ENCODE data around the gene CDIP1.
A peak's percentile ranks its signal among the peaks of the same experiment; 100 is the strongest.
"Not testable (repeated sequence)": the region's sequence is repeated elsewhere in the genome, so short reads cannot be mapped to it uniquely, and the experiment has no call there.

CDIP1 gene

DNA sequence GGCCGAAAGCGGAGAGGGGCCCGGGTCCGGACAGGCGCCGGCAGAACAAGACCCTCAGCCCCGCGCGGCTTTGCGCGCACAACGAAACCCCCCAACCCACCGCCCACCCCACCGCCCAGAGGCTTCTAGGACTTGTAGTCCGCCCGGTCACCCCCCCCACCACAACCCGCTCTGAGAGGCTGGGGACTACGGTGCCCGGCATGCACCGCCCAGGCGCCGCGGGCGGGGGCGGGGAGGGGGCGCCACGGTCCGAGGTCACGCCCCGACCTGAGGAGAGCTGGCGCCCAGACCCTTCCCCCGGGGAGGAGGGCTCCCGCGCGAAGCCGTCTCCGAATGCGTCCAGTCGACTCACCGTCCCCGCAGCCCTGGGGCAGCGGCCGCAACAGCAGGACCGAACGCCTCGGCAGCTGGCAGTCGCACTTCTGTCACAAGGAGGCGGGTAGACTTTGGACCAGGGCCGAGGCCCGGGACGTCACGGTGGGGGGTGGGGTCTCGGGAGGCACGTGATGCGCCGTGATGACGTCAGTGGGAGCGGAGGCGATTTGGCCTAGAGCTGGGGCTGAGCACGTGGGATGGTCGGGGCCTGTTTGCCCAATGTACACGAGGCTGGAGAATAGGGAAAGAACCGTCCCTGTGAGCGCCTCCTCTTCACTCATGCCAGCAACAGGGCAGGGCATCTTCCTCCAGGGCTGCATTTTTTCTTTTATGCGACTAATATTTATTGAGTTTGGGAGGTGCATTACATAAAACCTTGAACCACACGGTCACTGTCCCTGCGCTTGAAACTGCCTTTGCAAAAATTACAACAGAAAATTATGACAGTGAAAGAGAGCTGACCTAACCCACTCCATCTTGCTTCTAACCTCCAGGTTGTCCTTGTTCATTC lies at the start of gene CDIP1:
Gene CDIP1, minus strand, starts transcription at position 424 of the 886 bp plus-strand sequence. CDS start 24,643 bp downstream, outside the sequence.
- DNase-seq: peak; percentile 96

GRCh38 chr16:4586291-4586690 lies 47.7 kb upstream of the CDIP1 start:
- DNase-seq: no peak

DNA sequence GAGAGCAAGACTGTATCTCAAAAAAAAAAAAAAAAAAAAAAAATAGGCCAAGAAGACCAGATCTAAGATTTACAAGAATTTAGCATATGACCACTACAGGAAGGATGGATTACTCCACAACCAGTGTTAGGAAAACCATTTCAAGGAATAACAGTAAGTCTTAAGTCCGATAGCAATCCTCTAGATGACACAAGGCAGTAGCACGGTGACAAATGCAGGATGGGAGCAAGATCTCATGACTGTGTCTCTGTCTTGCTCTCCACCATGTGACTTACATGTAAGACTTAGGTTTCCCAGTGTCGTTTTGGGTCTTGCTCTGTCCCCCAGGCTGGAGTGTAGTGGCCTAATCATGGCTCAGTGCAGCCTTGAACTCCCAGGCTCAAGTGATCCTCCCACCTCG lies 45.3 kb upstream of the CDIP1 start:
- no peak for DNase-seq

- no peak for DNase-seq
Measured at GRCh38 chr16:4580250-4580649, 41.7 kb upstream of the CDIP1 start.

DNA sequence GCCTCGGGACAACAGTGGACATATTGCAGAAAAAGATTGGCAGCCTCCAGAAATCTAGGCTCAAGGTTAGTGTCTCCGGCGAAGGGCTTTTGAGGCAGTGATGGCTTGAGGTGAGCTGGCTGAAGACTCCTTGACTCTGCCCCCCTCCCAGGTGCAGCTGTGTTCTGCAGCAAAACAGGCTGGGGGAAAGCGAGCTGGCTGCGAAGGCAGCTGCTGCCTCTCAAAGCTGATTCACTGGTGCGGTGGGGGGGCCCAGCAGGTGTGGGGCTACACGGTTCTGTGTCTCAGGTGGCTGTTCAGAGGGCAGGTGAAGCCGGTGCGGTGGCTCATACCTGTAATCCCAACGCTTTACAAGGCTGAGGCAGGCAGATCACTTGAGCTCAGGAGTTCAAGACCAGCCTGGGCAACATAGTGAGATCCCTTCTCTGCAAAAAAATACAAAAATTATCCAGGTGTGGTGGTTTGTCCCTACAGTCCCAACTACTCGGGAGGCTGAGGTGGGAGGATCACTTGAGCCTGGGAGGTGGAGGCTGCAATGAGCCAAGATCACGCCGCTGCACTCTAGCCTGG lies 40.5 kb upstream of the CDIP1 start:
- no peak for DNase-seq

GRCh38 chr16:4576008-4576407 lies 37.4 kb upstream of the CDIP1 start:
- no peak for DNase-seq

DNA sequence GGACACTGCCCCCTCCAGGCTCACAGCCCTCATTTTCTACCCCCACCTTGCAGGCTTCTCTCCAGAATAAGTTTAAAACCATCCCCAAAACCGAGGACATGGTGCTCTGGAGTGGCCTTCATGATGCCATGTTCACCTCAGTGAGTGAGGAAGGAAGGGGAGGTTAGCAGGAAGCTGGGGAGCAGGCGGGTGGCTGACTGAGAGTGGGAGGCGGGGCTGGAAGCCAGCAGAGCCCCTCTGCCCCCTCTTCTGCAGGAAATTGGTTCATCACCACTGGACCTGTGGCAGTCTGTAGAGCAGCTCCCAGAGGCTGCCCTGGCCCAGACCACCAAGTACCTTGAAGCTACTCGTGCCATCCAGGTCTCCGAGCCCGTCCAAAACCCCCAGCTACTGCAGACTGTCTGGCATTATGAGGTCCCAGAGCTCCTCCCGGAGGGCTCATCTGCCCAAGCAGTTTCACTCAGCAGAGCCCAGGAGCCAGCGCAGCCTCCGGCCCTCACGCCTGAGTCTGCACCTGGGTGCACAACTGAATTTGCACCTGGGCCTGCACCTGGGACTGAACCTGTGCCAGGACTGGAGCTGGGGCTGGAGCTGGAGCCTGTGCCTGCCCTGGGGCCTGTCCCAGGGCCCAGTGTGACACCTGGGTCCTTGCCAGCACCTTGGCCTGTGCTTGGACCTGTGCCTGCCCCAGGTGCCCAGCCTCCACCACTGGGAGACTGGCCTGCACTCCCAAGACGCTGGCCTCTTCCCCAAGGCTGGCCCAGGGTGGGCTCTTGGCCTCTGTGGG lies 36.5 kb upstream of the CDIP1 start:
- DNase-seq: no peak

GRCh38 chr16:4573926-4574325 lies 35.4 kb upstream of the CDIP1 start:
- DNase-seq: not testable (repeated sequence)

DNA sequence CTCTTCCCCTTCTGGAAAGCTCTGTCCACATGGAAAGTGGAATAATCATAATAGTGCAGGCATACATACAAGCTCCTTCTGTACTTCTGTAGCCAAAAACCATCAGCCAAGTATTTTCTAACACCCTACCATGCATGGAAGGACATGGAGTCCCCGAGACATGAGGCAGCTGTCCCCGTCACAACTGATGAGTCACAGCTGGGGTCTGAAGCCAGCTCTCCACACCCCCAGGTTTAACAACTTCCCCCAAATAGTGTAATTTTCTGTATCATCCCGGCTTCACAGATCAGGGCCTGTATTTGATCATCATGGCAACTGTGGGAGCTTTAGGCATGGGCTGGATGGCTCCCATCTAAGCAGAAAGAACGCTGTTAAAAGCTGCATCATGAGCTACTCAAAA lies 34.1 kb upstream of the CDIP1 start:
- no peak for DNase-seq

DNA sequence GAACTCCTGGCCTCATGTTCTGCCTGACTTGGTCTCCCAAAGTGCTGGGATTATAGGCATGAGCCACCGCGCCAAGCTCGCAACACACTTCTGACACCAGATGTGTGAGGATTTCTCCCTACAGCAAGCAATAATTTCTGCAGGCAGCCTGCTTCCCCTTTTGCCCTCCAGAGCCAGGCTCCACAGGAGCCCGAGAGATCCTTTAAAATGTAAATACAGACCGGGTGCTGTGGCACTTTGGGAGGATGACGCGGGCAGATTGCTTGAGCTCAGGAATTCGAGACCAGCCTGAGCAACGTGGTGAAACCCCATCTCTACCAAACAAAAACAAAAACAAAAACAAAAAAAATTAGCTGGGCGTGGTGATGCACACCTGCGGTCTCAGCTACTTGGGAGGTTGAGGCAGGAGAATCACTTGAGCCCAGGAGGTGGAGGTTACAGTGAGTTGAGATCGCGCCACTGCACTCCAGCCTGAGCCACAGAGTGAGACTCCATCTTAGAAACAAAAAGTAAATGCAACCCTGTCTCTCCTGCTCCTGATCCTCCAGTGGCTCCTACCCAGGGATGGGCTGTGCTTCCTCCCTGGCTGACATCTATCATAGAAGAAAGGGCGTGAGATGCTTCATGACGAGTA lies 32.2 kb upstream of the CDIP1 start:
- no peak for DNase-seq

DNA sequence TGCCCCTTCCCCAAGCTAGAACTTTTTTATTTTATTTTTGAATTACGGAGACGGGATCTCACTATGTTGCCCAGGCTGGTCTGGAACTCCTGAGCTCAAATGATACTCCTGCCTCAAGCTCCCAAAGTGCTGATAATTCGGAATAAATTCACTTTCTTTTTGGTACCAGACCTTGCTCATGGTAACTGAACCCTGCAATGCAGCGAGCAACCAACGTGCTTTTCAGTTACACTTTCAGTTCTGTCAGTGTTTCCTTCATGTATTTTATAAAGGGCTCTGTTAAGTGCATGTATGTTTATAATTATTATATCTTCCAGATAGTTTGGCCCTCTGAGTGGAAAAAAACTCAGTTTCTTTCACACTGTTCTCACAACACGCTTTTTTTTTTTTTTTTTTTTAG lies 31.5 kb upstream of the CDIP1 start:
- no peak for DNase-seq

GRCh38 chr16:4566144-4566543 lies 27.6 kb upstream of the CDIP1 start:
- no peak for DNase-seq

GRCh38 chr16:4564661-4565267 lies 26.2 kb upstream of the CDIP1 start:
- DNase-seq: no peak

- DNase-seq: no peak
Measured at GRCh38 chr16:4561596-4561995, 23.0 kb upstream of the CDIP1 start.

- DNase-seq: no peak
Measured at GRCh38 chr16:4557973-4558372, 19.4 kb upstream of the CDIP1 start.

DNA sequence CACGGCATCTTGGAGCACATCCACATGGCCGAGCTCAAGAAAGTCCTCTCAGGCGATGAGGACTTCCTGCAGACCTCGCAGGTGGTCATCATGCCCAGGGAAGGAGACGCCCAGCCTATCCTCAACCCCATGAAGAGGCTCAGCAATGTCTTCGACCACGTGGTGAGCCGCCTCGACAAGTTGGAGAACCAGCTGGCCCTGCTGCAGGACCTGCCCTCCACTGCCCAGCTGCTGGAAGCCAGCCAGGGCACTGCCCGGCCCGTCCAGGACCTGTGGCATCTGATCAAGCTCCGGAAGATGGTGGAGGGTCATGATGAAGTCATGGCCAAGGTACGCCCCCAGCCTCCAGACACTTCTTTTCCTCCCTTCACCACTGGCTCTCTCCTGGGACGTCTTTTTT lies 18.0 kb upstream of the CDIP1 start:
- DNase-seq: no peak

DNA sequence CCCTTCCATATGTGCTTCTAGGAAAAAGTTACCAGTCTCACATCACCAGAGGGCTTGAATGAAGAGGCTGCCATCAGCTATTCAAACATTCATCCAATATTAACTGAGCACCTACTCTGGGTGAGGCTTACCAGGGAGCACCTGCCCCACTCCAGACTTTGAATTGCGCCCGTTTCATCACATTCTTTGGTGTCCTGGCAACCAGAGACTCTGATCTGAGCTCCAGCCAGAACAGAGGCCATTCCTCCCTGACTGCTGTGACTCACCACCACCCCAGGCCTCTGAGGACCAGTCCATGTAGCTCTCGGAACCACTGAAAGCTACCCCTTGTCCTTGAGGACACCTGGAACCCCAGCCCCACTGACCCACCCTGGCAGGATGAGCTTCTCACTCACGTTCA lies 17.5 kb upstream of the CDIP1 start, which contains the start of gene C16orf96:
Gene C16orf96, plus strand, starts transcription at position 229 of the 400 bp plus-strand sequence. Its CDS starts 150 bp downstream, at position 379.
- no peak for DNase-seq

- DNase-seq: no peak
Measured at GRCh38 chr16:4552541-4552940, 14.0 kb upstream of the CDIP1 start.

GRCh38 chr16:4550591-4550990 lies 12.0 kb upstream of the CDIP1 start:
- no peak for DNase-seq

GRCh38 chr16:4548124-4548523 lies 9.6 kb upstream of the CDIP1 start:
- DNase-seq: no peak

DNA sequence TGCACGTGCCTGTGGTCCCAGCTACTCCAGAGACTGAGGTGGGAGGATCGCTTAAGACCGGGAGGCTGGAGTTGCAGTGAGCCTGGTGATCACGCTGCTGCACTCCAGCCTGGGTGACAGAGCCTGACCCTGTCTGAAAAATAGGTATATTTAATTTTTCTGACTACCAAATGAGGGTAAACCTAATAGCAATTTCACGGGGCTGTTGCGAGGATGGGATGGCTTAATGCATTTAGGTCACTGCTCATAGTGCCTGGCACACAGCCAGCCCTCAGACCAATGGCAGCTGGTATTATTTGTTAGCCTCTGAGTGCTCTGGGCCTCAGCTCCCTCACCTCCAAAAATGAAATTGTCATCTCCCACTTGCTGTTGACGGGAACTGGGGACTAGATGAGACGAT lies 5.9 kb upstream of the CDIP1 start:
- no peak for DNase-seq

DNA sequence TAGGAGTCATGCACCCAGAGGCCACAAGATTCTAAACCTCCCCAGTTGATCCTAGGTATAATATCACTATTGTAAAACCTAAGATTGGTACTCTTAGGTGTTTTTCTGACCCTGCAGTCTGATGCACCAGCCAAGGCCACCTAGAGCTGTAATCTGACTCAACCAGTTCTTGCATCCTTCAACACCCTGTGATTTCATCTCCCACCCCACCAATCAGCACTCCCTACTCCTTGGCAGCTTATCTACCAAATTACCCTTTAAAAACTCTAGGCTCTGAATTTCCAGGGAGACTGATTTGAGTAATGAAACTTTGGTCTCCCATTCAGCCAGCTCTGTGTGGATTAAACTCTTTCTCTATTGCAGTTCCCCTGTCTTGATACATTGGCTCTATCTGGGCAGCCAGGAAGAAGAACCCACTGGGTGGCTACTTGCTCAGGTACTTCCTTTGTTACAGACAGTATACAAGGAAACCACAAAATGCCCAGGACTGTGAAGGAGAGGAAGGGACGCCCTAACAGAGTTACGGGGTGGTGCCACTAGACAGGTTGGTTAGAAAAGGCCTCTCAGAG lies 1.2 kb upstream of the CDIP1 start:
- no peak for DNase-seq

Data from CD4-positive, alpha-beta T cell treated with Interleukin-21 for 1 hour (primary cell).